ENCODE results near the gene HBEGF.

The HBEGF gene

DNA sequence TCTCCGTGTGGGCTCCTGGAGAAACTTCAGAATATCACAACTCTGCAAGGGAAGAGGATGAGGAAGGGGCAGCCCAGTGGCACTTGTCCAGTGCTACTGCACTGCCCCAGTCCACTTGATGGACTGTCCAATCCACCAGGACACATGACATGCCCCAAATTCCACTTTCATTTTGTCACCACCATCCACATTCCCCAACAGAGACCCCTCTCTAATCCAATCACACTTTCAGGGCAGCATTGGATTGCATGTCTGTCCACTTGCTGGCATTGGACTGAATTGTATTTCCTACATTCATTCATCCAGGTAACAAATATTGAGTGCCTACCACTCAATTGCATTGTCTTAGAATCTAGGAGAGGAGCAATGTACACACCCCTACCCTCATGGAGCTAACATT lies 14.8 kb downstream of the HBEGF start:
- DNase-seq, result no peak

DNA sequence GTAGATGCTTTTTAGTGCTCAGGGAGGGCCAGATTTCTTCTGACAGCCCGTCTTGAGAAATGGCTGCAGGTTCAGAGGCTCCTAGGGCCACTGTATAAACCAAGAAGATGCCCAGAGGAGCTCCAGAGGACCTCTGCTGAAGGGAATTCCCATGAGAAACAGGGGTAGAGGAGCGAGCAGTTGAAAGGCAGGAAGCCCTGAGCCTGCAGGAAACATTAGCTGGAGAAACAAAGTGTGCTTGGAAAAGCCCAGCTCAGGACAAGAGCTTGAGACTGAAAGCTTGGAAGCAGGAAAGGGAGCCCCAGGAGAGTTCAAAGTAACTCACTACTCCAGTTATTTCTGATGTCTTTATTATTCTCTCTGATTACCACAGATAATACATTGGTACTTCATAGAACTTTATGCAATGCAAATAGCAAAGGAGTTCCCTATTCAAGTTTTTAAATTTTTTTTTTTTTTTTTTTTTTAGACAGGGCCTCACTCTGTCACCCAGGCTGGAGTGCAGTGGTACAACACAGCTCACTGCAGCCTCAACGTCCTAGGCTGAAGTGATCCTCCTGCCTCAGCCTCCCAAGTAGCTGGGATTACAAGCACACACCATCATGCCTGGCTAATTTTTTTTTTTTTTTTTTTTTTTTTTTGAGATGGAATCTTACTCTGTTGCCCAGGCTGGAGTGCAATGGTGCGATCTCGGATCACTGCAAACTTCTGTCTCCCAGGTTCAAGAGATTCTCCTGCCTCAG lies 16.5 kb downstream of the HBEGF start:
- DNase-seq, result no peak

DNA sequence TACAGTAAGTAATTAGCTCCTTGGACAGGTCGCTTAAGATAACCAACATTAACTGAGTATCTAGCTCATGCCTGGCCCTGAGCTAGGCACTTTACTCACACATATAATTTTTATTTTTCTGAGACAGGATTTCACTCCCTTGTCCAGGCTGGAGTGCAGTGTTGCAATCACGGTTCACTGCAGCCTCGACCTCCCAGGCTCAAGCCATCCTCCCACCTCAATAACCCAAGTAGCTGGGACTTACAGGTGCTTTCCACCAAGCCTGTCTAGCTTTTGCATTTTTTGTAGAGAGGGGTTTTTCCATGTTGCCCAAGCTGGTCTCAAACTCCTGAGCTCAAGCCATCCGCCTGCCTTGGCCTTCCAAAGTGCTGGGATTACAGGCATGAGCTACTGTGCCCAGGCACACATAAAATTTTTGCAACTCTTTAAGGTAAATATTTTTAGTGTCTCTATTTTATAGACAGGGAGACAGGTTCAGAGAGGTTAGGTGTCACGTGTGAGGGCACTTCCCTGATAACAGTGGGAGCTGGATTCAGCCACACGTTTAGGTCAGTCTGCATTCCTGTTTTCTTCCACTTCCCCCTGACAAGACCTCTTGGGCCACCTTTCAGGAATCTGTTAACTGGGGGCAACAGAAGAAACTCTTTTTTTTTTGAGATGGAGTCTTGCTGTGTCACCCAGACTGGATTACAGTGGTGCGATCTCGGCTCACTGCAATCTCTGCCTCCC lies 18.2 kb downstream of the HBEGF start:
- no peak for DNase-seq

GRCh38 chr5:140327589-140327988 lies 18.8 kb downstream of the HBEGF start:
- DNase-seq, result no peak

DNA sequence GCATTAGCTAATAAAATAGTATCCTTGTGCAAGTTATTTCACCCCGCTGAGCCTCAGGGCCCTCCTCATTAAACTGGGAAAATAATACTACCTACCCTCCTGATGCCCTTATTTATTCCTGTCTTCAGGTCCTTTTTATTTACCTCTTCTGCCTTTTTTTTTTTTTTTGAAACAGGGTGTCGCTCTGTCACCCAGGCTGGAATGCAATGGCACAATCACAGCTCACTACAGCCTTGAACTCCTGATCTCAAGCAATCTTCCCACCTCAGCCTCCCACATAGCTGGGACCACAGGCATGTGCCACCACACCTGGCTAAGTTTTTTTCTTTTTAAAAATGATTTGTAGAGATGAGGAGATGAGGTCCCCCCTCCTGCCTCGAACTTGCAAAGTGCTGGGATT lies 20.9 kb downstream of the HBEGF start:
- DNase-seq, result no peak

- DNase-seq, result no peak
These were observed 21.7 kb downstream of the HBEGF start for GRCh38 chr5:140324617-140325241.

DNA sequence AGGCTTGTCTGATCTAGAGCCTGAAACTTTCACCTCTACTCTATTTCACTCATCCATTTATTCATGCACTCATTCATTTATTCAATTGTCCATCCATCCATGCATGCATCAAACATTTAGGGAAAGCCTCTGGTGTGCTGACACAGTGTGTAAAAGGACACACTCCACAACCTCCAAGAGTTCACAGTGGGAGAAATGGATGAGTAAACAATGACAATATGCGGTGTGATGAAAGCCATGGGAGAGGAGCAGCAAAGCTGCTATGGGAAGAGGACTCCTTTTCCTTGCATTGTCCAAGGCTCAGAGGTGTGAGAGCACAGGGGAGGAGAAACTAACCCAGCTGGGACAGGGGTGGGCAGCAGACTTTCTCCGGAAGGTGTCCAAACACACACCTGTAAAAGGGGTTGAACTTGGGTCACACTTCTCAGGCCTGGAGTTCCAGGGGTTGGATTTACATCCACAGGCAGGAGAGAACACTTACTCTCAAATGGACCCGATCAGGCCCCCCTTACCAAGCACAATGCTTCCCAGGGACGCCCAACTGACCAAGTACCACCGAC lies 22.3 kb downstream of the HBEGF start:
- no peak for DNase-seq

- no peak for DNase-seq
These were observed 23.4 kb downstream of the HBEGF start for GRCh38 chr5:140322751-140323731.

DNA sequence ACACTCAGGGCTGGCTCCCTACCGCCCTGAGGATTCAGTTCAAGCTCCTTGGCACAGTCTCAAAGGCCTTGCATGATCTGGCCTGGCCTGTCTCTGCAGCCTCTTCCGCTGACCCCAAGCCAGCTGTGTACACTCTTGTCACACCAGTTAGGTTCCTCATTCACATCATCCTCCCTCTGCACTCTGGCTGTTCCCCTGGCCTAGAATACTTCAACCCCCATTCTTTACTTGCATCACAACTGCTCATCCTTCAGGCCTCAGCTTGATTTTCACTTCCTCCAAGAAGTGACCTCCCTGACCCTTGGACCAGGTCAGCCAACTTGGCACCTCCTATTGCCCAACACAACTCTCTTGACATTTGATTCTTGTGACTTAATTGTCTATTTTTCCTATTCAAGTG lies 24.6 kb downstream of the HBEGF start:
- DNase-seq, result no peak

DNA sequence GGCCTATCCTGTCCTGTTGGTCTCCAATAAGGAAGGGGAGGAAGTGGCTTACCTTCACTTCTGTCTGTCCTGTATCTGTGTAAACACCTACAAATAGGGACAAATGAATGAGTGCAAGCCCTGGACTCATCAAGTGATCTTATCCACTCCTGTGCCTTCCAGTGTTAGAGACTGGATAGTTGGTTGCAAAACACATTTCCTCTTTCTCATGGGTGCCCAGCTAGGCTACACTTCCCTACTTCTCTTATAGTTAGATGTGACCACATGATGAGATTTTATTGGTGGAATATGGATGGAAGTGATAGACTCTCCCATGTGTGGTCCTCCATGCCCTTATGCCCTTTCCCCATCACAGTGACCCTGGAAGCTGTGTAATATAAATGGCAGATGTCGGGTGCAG lies 26.6 kb downstream of the HBEGF start:
- DNase-seq, result no peak

GRCh38 chr5:140318792-140319191 lies 27.6 kb downstream of the HBEGF start:
- no peak for DNase-seq

- DNase-seq, result no peak
These were observed 28.5 kb downstream of the HBEGF start for GRCh38 chr5:140317859-140318258.

DNA sequence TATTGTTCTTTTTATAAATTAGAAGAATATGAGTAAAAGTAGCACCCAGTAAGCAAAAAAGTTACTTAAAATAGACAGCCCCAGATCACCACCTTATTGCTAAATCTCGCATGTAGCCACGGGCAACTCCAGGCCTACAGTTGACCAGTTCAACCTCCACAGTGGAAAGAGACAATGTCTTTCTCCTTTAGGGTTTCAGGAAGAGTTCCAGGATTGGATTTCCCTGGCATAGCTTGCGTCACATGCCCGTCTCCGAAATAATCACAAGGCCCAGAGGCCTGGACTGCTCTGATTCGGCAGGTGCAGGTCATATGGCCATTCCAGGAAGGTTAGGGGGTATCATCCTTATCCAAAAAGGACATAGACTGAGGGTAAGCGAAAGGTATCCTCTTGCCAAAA lies 33.6 kb downstream of the HBEGF start:
- no peak for DNase-seq

DNA sequence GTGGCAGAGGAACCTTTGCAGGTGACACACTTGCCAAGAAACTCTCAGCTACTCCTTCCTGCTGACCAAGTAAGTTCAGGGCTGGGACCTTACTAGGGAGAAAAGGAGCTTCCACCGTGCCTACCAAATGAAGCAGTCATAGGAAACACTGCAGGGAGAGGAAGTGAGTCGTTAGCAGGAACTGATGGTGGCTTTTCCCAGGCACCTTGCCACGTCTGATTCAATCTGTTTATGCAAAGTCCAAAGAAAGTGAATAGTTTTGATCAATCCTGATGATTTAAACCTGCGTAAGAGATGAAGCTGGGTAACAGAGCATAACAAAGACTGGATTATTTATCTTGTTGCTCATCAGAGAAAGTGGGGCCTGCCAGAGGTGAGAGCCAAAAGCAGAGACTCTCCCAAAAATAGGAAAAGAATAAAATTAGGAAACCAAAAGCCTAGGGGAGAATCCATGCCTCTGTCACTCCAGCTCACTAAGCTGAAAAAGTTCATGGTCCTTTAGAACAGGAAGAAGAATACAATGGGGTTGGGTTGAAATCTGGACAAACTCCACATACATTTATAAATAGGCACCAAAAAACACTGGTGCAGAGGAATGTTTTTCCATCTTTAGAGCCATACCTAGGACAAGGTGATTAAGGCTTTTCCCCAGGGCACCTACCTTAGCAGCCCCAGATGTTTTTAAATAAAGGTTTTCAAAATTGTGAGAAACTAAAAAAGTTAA lies 34.2 kb downstream of the HBEGF start:
- no peak for DNase-seq

DNA sequence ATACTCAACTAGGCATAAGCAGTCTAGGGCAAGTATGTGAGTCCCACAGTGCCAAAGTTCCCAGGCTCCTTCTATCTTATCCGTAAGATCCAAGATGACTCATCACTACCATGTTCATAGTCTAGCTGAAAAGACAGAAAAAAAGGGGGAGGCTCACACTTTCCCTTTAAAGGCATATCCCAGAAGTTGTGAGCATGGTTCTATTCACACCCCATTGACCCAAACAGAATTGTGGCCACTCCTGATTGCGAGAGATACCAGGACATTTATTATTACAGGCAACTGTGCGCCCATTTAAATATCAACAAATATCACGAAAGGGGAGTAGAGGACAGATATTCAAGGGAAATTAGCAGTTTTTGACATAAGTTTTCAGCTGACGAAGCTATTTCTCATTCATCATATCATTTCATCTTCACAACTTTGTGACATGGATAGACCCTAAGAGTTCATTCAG lies 35.4 kb downstream of the HBEGF start:
- no peak for DNase-seq

DNA sequence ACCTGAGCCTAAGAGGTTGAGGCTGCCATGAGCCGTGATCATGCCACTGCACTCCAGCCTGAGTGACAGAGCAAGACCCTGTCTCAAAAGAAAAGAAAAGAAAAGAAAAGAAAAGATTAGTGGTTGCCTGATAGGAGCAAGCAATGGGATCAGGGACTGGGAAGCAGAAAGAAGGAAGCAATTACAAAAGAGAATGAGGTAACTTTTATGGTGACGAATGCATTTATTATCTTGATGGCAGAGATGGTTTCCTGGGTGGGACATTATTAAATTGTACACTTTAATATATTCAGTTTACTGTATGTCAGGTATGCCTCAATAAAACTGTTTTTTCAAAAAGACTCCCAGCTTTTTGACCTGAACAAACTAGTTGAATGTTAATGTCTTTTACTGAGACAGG lies 36.0 kb downstream of the HBEGF start:
- DNase-seq, result no peak

- no peak for DNase-seq
These were observed 36.6 kb downstream of the HBEGF start for GRCh38 chr5:140309706-140310249.

GRCh38 chr5:140305471-140305870 lies 40.9 kb downstream of the HBEGF start:
- DNase-seq, result no peak

GRCh38 chr5:140303966-140304365 lies 42.4 kb downstream of the HBEGF start:
- no peak for DNase-seq

GRCh38 chr5:140302786-140303639 lies 43.4 kb downstream of the HBEGF start, which contains the start of gene PFDN1:
Gene PFDN1 (minus strand): TSS chr5:140303101. CDS start chr5:140303073, 28 bp downstream.
- DNase-seq, result peak; percentile 95
